ENCODE results near the gene SPAG17. TPM values are rescaled to one million over a fixed set of nuclear protein-coding genes. Genes with fewer than 3 reads are reported as not detected.

SPAG17 gene
- total RNA-seq, 1 experiment from 2014 or later = not detected

DNA sequence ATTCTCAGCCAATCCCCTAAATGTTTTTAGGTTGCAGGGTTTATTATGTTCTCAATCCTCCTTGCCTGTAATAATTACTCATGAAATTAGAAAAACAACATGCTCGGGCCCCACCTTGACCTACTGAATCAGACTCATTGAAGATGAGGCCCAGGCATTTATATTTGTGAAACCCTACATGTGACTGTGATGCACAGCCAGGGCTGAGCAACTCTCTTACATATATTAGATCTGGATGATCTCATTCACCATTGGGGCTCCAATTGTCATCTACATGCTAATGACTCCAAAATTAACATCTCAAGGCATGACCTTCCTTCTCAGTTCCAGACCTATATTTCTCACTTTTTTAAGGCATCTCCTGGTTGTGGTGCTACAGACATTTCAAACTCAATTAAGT, 152.1 kb downstream of the SPAG17 start:
- no TSS peak for BruUV-seq (replicated peaks)
- no peak overlapping the region for H3K27ac ChIP-seq (ENCODE audit: low read depth, low read length)
- POLR2A ChIA-PET = no interaction called here
- H3K9ac ChIP-seq (ENCODE audit: low read length) = no peak overlapping the region
- RAD21 ChIA-PET (ENCODE audit: low non-redundant PET in 1 of 2, low total read pairs in 2 of 2, uncharacterized antibody in 2 of 2, unreplicated experiment in 2 of 2) = no interaction called here
- no peak overlapping the region for H3K4me3 ChIP-seq (replicated peaks in 1 of 2; ENCODE audit: low read depth in 1 of 2, low read length in 2 of 2)
- no peaks in the 10 kb centered on the region for H3K79me2 ChIP-seq (ENCODE audit: insufficient read depth, low read length)
- 0 out of 2 replicates have a peak, but pooled peaks cover 14% of the 10 kb centered on the region for H3K27me3 ChIP-seq (ENCODE audit: insufficient read depth, low read length)
- H3K36me3 ChIP-seq (ENCODE audit: control insufficient read depth in 1 of 2, insufficient read depth in 2 of 2, low read length in 2 of 2) = no peaks in the 10 kb centered on the region
- DNase-seq (ENCODE audit: low read depth, low spot score) (no peak), ATAC-seq (no peak)
- TF ChIP-seq EZH2phosphoT487 (IDR thresholded peaks at IDR 0.05; ENCODE audit: borderline replicate concordance) (no peak), CEBPB (IDR thresholded peaks at IDR 0.05; ENCODE audit: low read depth) (no peak), ELF1 (IDR thresholded peaks at IDR 0.05; ENCODE audit: borderline replicate concordance, low read depth) (no peak), ZFX (IDR thresholded peaks at IDR 0.05) (no peak), YY1 (IDR thresholded peaks at IDR 0.05; ENCODE audit: extremely low read depth, insufficient replicate concordance, low read depth, low read length) (no peak), CBX3 (IDR thresholded peaks at IDR 0.05; ENCODE audit: low read depth) (no peak), RAD21 (IDR thresholded peaks at IDR 0.05; ENCODE audit: low read depth) (no peak), ZNF274 (IDR thresholded peaks at IDR 0.05; ENCODE audit: low read depth, low read length) (no peak), POLR2AphosphoS5 (IDR thresholded peaks at IDR 0.05; ENCODE audit: low read depth, low read length) (no peak), EZH2 (IDR thresholded peaks at IDR 0.05) (no peak), SIN3A (IDR thresholded peaks at IDR 0.05; ENCODE audit: low read depth) (no peak)
- TF ChIP-seq, protein P1, sequence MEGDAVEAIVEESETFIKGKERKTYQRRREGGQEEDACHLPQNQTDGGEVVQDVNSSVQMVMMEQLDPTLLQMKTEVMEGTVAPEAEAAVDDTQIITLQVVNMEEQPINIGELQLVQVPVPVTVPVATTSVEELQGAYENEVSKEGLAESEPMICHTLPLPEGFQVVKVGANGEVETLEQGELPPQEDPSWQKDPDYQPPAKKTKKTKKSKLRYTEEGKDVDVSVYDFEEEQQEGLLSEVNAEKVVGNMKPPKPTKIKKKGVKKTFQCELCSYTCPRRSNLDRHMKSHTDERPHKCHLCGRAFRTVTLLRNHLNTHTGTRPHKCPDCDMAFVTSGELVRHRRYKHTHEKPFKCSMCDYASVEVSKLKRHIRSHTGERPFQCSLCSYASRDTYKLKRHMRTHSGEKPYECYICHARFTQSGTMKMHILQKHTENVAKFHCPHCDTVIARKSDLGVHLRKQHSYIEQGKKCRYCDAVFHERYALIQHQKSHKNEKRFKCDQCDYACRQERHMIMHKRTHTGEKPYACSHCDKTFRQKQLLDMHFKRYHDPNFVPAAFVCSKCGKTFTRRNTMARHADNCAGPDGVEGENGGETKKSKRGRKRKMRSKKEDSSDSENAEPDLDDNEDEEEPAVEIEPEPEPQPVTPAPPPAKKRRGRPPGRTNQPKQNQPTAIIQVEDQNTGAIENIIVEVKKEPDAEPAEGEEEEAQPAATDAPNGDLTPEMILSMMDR (IDR thresholded peaks at IDR 0.05 in 2 of 3, conservative IDR thresholded peaks at IDR 0.05 in 1 of 3; ENCODE audit: borderline replicate concordance in 1 of 3, insufficient read depth in 1 of 3, low read depth in 2 of 3, low read length in 2 of 3) = no peak
- TF ChIP-seq, protein P2, sequence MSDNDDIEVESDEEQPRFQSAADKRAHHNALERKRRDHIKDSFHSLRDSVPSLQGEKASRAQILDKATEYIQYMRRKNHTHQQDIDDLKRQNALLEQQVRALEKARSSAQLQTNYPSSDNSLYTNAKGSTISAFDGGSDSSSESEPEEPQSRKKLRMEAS (IDR thresholded peaks at IDR 0.05) = no peak
- TF ChIP-seq, protein P3, sequence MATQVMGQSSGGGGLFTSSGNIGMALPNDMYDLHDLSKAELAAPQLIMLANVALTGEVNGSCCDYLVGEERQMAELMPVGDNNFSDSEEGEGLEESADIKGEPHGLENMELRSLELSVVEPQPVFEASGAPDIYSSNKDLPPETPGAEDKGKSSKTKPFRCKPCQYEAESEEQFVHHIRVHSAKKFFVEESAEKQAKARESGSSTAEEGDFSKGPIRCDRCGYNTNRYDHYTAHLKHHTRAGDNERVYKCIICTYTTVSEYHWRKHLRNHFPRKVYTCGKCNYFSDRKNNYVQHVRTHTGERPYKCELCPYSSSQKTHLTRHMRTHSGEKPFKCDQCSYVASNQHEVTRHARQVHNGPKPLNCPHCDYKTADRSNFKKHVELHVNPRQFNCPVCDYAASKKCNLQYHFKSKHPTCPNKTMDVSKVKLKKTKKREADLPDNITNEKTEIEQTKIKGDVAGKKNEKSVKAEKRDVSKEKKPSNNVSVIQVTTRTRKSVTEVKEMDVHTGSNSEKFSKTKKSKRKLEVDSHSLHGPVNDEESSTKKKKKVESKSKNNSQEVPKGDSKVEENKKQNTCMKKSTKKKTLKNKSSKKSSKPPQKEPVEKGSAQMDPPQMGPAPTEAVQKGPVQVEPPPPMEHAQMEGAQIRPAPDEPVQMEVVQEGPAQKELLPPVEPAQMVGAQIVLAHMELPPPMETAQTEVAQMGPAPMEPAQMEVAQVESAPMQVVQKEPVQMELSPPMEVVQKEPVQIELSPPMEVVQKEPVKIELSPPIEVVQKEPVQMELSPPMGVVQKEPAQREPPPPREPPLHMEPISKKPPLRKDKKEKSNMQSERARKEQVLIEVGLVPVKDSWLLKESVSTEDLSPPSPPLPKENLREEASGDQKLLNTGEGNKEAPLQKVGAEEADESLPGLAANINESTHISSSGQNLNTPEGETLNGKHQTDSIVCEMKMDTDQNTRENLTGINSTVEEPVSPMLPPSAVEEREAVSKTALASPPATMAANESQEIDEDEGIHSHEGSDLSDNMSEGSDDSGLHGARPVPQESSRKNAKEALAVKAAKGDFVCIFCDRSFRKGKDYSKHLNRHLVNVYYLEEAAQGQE (IDR thresholded peaks at IDR 0.05; ENCODE audit: low read depth) = no peak
- TF ChIP-seq, protein P4, sequence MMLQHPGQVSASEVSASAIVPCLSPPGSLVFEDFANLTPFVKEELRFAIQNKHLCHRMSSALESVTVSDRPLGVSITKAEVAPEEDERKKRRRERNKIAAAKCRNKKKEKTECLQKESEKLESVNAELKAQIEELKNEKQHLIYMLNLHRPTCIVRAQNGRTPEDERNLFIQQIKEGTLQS (IDR thresholded peaks at IDR 0.05) = no peak
- no peak overlapping the region for H2AFZ ChIP-seq (ENCODE audit: low read depth, low read length, poor library complexity, severe bottlenecking)
- H4K20me1 ChIP-seq (ENCODE audit: insufficient read depth) = no peaks in the 10 kb centered on the region
- no peaks in the 10 kb centered on the region for H3K9me2 ChIP-seq (ENCODE audit: insufficient read depth)
- no peaks in the 10 kb centered on the region for H3K4me1 ChIP-seq (ENCODE audit: control insufficient read depth in 1 of 2, insufficient read depth in 2 of 2, low read length in 2 of 2)
- H3K9me3 ChIP-seq (ENCODE audit: control insufficient read depth in 1 of 2, insufficient read depth in 1 of 2, low read depth in 1 of 2, low read length in 2 of 2) = no peaks in the 10 kb centered on the region
- CTCF ChIA-PET = no interaction called here
- intact Hi-C loops (cut with micrococcal nuclease) = no loop called here
- H3K4me2 ChIP-seq (ENCODE audit: low read length) = no peak overlapping the region

Measured in HCT116 (cell line).